Skeletal muscle satellite cell (primary cell): ENCODE results near the gene ZBTB24.
A peak's percentile ranks its signal among the peaks of the same experiment; 100 is the strongest.

Source experiments
- H3K27me3 ChIP-seq: 2 replicates; pipeline ENCODE4 v1.7.0; 2013; ENCODE audit warnings: low read length; ENCODE audit not compliant: control insufficient read depth, insufficient read depth
- H3K36me3 ChIP-seq: 2 replicates; pipeline ENCODE4 v1.7.0; 2013; ENCODE audit warnings: mild to moderate bottlenecking, control low read depth, low read length; ENCODE audit not compliant: insufficient read depth
- H3K4me1 ChIP-seq: 2 replicates; pipeline ENCODE4 v1.7.0; 2013; ENCODE audit warnings: low read length; ENCODE audit not compliant: control insufficient read depth, insufficient read depth
- H3K4me2 ChIP-seq: 2 replicates; pipeline ENCODE4 v1.7.0; 2013; ENCODE audit warnings: mild to moderate bottlenecking, low read length
- H3K4me3 ChIP-seq: 2 replicates; pipeline ENCODE4 v1.7.0; 2013; ENCODE audit warnings: low read length
- H3K9ac ChIP-seq: 2 replicates; pipeline ENCODE4 v1.7.0; 2013; ENCODE audit warnings: mild to moderate bottlenecking, low read depth, low read length, moderate library complexity
- H3K9me3 ChIP-seq: replicated peaks from 2 replicates; pipeline ENCODE4 v1.7.0; 2013; ENCODE audit warnings: mild to moderate bottlenecking, control low read depth, low read length

ZBTB24 gene

DNA sequence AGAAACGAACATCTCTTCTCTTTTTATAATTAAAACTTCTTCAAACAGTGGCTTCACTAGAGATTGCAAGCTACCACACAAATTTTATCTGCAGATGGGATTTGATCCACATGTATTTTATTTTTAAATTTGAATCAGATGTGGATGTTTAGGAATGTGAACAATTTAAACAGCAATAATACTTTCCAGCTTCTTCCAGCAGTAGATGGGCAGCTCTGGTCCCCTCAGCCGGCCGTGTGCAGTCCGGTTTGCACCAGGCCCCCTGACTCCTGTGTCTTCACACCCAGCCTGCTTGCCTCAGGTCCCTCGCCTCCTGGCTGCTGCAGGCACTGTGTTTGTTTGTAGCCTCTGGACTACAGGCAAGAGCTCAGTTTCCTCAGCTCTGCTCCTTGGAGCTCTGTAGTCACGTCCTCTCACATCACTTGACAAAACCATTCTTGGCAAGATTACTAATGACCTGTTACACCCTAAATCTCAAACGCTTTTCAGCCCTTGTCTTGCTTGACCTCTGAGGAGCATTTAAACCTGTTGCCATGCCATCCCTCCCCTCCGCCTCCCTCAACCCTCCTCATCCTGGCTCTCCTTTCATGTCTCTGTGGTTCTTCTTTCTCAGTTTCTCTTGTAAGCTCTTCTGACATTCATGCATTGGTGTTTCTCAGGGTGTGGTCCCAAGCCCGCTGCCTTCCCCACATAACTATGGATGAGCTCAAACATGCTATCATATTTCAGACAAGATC, 13.2 kb upstream of the ZBTB24 start:
- H3K36me3 ChIP-seq, result no peaks in the 10 kb centered on the region
- H3K4me1 ChIP-seq, result no peaks in the 10 kb centered on the region
- H3K4me3 ChIP-seq, result no peak overlapping the region
- H3K27me3 ChIP-seq, result peaks cover 18% of the 10 kb centered on the region
- no peaks in the 10 kb centered on the region for H3K9me3 ChIP-seq
- no peak overlapping the region for H3K9ac ChIP-seq
- no peak overlapping the region for H3K4me2 ChIP-seq

DNA sequence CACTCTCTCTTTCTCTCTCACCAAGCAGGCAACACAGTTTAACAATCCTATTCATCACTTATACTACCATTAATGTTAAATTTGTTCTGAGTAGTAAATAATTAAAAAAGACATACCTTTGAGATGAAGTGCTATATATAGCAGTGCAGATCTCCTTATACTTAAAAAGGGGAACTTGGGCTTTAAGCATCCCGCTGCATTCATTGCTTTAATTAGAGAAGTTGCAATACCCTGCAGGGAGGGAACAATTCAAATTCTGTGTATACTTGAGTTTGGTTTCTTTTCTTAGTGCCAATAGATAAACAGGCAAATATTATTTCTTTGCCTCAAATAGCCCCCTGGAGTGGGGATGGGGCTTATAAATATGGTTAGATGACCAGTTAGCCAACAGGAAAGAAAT, 10.8 kb upstream of the ZBTB24 start:
- H3K36me3 ChIP-seq, result no peaks in the 10 kb centered on the region
- no peaks in the 10 kb centered on the region for H3K9me3 ChIP-seq
- H3K4me2 ChIP-seq, result no peak overlapping the region
- H3K27me3 ChIP-seq, result peaks cover 18% of the 10 kb centered on the region
- no peak overlapping the region for H3K4me3 ChIP-seq
- H3K9ac ChIP-seq, result no peak overlapping the region
- no peaks in the 10 kb centered on the region for H3K4me1 ChIP-seq

DNA sequence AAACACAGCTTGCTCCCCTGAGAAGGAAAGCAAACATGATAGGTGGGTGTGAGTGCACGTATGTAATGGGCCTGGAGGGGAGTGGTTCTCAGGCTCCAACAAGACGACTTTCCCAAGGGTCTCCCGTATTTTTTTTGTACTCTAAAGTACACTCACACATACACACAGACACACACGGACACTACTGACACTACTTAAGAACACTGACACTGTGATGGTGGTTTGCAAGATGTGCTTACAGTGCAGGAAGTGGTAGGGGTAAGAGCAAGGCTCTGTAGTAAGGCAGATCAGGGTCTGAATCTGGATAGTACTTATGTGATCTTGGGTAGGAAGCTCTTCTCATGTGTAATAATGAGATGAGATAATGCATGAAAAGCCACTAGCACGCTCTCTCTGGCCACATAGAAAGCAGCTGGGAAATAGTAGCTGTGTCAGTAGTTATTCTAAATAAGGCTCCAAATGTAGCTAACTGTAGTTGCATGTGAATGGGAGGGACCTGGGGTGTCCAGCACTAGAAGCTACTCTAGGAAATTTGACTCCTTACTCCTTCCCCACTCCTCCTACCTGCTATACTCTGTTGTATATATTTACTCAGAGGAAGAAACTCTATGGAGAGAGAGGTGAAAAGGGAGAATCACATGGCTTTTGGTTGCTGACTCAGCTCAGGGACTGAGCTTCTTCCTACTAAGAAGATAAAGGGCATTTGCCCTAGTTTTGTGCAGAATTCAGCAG, 8.4 kb upstream of the ZBTB24 start:
- Histone ChIP-seq H3K9me3 (no peaks in the 10 kb centered on the region), H3K36me3 (no peaks in the 10 kb centered on the region), H3K4me2 (no peak overlapping the region), H3K27me3 (peaks cover 13% of the 10 kb centered on the region), H3K4me3 (no peak overlapping the region), H3K4me1 (no peaks in the 10 kb centered on the region), H3K9ac (no peak overlapping the region)

DNA sequence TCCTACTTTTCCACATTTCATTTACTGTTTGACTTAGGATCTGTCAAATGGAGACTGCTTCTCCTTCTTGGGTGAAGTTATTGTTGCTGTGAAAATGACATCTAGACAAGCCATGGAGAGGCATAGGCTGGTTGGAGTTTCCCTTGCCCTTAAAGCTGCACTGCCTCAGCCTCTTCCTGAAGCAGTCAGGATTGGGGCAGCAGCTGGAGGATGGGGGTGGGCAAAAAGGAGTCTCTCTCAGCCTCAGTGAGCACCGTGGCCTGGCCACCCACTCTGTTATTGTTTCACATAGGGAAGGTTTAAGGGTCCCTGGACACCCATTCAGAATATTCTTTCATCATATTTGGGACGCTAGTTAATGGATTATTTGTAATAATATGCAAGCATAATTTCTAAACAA, 7.7 kb upstream of the ZBTB24 start:
- Histone ChIP-seq H3K4me2 (no peak overlapping the region), H3K4me1 (no peaks in the 10 kb centered on the region), H3K9ac (no peak overlapping the region), H3K4me3 (no peak overlapping the region), H3K27me3 (peaks cover 11% of the 10 kb centered on the region), H3K36me3 (no peaks in the 10 kb centered on the region), H3K9me3 (no peaks in the 10 kb centered on the region)

DNA sequence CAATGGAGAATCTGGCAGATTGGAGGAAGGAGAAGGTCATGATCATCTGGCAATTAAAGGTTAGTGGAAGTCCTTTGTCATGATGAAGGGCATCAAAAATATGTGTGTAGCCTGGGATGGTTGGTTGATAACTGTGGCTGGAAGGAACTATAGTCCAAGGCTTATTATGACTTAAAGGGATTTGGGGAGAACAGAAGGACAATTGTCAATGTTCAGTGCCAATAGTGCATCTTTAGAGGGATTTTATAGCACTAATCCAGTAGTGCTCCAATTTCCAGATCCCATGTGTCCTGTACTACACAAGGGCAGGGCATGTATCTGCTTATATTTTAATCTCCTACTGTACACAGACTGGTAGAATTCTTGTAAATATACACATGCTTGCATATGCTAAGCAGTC, 5.0 kb upstream of the ZBTB24 start:
- no peaks in the 10 kb centered on the region for H3K36me3 ChIP-seq
- no peak overlapping the region for H3K4me3 ChIP-seq
- peaks cover 6% of the 10 kb centered on the region for H3K27me3 ChIP-seq
- H3K4me2 ChIP-seq, result no peak overlapping the region
- H3K4me1 ChIP-seq, result no peaks in the 10 kb centered on the region
- H3K9ac ChIP-seq, result no peak overlapping the region
- H3K9me3 ChIP-seq, result no peaks in the 10 kb centered on the region

DNA sequence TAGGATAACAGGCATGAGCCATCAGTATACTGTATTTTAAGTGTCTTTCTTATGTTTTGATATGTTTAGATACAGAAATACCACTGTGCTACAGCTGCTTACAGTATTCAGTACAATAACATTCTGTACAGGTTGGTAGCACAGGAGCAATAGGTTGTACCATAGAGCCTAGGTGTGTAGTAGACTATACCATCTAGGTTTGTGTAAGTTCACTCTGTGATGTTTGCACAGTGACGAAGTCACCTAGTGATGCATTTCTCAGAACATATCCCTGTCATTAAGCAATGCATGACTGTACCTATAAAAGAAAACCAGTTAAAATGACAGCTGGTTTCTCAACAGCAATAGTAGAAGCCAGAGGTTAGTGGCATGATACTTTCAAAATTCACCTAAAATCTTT, 3.0 kb upstream of the ZBTB24 start:
- Histone ChIP-seq H3K9me3 (no peaks in the 10 kb centered on the region), H3K36me3 (peaks cover 10% of the 10 kb centered on the region), H3K27me3 (no peaks in the 10 kb centered on the region), H3K9ac (no peak overlapping the region), H3K4me2 (no peak overlapping the region), H3K4me1 (peaks cover 12% of the 10 kb centered on the region), H3K4me3 (no peak overlapping the region)

DNA sequence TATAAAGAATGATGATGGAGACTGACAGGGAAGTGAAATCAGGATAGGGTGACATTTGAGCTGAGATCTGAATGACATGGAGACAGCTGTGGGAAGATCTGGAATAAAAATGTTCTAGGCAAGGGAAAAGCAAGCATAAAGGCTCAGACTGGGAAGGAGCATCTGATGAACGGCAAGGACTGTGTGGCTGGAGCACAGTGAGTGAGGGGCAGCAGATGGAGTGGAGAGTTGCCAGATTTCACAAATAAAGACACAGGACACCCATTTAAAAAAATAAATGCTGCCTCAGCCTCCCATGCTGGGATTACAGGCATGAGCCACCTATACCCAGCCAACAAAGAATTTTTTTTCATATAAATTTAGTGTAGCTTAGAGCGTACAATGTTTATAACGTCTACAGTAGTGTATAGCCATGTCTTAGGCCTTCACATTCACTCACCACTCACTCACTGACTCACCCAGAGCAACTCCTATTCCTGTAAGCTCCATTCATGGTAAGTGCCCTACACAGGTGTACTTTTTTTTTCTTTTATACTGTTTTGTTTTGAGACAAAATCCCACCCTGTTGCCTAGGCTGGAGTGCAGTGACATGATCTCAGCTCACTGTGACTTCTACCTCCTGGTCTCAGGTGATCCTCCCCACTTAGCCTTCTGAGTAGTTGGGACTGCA, 2.4 kb upstream of the ZBTB24 start:
- H3K4me1 ChIP-seq, result peaks cover 17% of the 10 kb centered on the region
- H3K9ac ChIP-seq, result no peak overlapping the region
- H3K4me3 ChIP-seq, result no peak overlapping the region
- H3K9me3 ChIP-seq, result no peaks in the 10 kb centered on the region
- peaks cover 17% of the 10 kb centered on the region for H3K36me3 ChIP-seq
- no peak overlapping the region for H3K4me2 ChIP-seq
- no peaks in the 10 kb centered on the region for H3K27me3 ChIP-seq

DNA sequence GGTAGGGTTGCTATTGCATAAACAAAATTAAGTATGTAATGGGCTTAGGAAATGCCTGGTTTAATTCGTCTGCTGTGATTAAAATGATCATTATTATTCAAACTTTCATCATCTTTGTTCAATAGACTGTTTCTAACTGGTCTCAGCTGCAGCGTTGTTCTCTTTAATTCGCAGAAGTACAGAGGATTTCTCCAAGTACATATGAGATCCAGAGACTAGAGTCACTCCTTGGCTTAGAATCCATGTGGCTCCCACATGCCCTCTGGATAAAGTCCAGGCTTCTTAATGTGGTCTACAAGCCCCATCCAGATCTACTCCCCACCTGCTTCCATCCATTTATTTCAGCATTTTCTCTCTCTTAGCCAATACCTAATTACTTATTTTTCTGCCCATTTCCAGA, 1.1 kb upstream of the ZBTB24 start:
- H3K4me3 ChIP-seq, result peak overlapping the region; percentile 74
- H3K9me3 ChIP-seq, result no peaks in the 10 kb centered on the region
- H3K4me1 ChIP-seq, result peaks cover 21% of the 10 kb centered on the region
- no peaks in the 10 kb centered on the region for H3K27me3 ChIP-seq
- H3K36me3 ChIP-seq, result peaks cover 22% of the 10 kb centered on the region
- H3K9ac ChIP-seq, result no peak overlapping the region
- H3K4me2 ChIP-seq, result peak overlapping the region; percentile 90

DNA sequence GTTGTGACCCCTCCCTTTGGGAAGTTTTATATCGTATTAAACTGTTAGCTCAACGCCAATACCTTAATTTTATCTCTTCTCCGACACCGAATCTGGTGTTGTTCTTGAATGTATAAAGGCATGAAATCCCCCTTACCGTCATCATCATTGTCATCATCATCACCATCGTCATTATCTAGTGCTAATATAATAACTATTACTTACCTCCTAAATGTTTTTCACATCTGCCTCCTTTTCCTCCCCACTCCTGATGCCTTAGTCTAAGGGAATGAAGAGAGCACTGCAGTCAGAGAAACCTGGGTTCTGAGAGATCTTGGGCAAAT, 677 bp upstream of the ZBTB24 start:
- Histone ChIP-seq H3K4me3 (peak overlapping the region; percentile 74), H3K9me3 (no peaks in the 10 kb centered on the region), H3K27me3 (no peaks in the 10 kb centered on the region), H3K36me3 (peaks cover 24% of the 10 kb centered on the region), H3K4me1 (peaks cover 23% of the 10 kb centered on the region), H3K9ac (peak overlapping the region; percentile 48), H3K4me2 (peak overlapping the region; percentile 90)

DNA sequence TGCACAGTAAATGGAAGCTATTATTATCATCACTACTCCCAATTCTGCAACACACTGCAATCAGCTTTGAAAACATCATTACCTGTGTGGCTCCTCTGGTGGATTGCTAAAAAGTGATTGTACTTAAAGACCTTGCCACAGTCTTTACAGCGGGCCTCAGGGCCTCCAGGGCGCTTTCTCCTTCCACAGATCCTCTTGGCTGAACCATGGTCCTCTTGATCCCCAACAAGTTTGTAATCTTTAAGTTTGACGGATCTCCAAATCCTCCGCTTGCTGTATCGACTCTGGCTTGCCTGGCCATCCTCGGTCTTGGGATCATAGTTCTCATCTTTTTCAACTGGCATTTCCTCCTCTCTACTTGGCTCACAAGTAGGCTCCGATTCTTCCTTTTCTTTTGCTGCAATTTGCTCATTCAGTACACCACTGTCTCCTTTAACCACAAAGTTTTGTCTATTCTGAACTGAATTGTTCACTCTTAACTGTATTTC, 2.0 kb downstream of the ZBTB24 start:
- Histone ChIP-seq H3K36me3 (peaks cover 31% of the 10 kb centered on the region), H3K27me3 (no peaks in the 10 kb centered on the region), H3K4me2 (peak overlapping the region; percentile 99), H3K9me3 (no peaks in the 10 kb centered on the region), H3K4me1 (peaks cover 30% of the 10 kb centered on the region), H3K9ac (no peak overlapping the region), H3K4me3 (peak overlapping the region; percentile 10)

DNA sequence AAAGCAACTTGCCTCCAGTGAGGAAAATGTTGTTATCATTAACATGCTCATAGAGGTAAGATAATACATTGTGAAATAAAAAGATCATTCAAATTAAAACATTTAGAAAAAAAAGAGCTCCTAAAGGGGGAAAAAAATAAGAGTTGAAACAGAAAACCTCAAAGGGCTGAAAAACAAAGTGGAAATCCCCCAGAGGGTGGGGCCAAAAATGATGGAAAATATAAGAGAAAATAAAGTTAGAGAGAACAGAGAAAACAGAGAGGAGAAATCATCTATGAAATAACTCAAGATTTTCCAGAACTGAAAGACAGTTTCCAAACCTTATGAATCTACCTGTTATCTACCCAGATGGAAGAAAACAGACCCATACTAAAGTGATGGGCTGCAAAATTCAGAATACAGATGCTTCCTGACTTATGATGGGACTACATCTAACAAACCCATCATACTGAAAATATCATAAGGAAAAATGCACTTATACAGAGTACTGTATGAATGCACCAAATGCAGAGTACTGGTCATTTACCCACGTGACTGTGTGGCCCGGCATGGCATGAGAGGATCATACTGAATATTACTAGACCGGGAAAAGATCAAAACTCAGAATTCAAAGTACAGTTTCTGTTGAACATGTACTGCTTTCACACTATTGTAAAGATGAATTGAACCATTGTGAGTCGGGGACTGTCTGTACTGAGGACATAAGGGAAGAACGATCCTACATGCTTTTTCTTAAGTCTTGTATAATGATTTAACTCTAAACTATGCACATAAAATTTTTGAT, 4.0 kb downstream of the ZBTB24 start:
- no peaks in the 10 kb centered on the region for H3K9me3 ChIP-seq
- peak overlapping the region; percentile 40 for H3K4me3 ChIP-seq
- H3K9ac ChIP-seq, result peak overlapping the region; percentile 29
- peak overlapping the region; percentile 69 for H3K4me2 ChIP-seq
- H3K27me3 ChIP-seq, result no peaks in the 10 kb centered on the region
- peaks cover 46% of the 10 kb centered on the region for H3K36me3 ChIP-seq
- H3K4me1 ChIP-seq, result peaks cover 30% of the 10 kb centered on the region
